DND-41 (cell line): ENCODE measurements around the gene ACADS.

Experiments
- ATAC-seq: fragments of 200-7000 bp; cut with Tn5 transposase; 3 replicates; pipeline ENCODE4 v1.9.1; 2021; ENCODE audit warnings: low read depth; ENCODE audit not compliant: insufficient read depth
- DNase-seq: peaks from one replicate; pipeline ENCODE4 v3.0.0-alpha.2; 2020
- H2AFZ ChIP-seq: 2 replicates; pipeline ENCODE4 v1.6.0; 2012; ENCODE audit warnings: low read depth, low read length
- H3K27ac ChIP-seq: 2 replicates; pipeline ENCODE4 v1.5.1; 2012; ENCODE audit warnings: low read length, inconsistent platforms
- H3K27me3 ChIP-seq: fragments of 200-600 bp; sonication (generic); 2 replicates; pipeline ENCODE4 v1.6.0; 2012; ENCODE audit warnings: low read length, mild to moderate bottlenecking, inconsistent platforms; ENCODE audit not compliant: insufficient read depth, poor library complexity
- H3K36me3 ChIP-seq: 2 replicates; pipeline ENCODE4 v1.5.1; 2012; ENCODE audit warnings: low read length, inconsistent platforms; ENCODE audit not compliant: insufficient read depth
- H3K4me1 ChIP-seq: 2 replicates; pipeline ENCODE4 v1.5.1; 2012; ENCODE audit warnings: mild to moderate bottlenecking, low read length; ENCODE audit not compliant: insufficient read depth
- H3K4me2 ChIP-seq: 2 replicates; pipeline ENCODE4 v1.6.0; 2012; ENCODE audit warnings: mild to moderate bottlenecking, moderate library complexity, low read length, inconsistent platforms; ENCODE audit not compliant: insufficient read depth
- H3K4me3 ChIP-seq, 2 experiments: fragments of 200-600 bp in 1 of 2; shearing (Covaris generic) in 1 of 2; 2 replicates each; pipeline ENCODE4 v1.5.1; 2012 to 2016; ENCODE audit warnings: inconsistent platforms in 2 of 2, low read length in 2 of 2, mild to moderate bottlenecking in 2 of 2, low read depth in 1 of 2, moderate library complexity in 1 of 2
- H3K79me2 ChIP-seq: 2 replicates; pipeline ENCODE4 v1.6.0; 2012; ENCODE audit warnings: low read length, inconsistent platforms; ENCODE audit not compliant: insufficient read depth
- H3K9ac ChIP-seq: 2 replicates; pipeline ENCODE4 v1.6.0; 2012; ENCODE audit warnings: low read depth, mild to moderate bottlenecking, inconsistent platforms, low read length, moderate library complexity
- H3K9me3 ChIP-seq: 2 replicates; pipeline ENCODE4 v1.5.1; 2012; ENCODE audit warnings: low read length, moderate library complexity, mild to moderate bottlenecking, inconsistent platforms; ENCODE audit not compliant: insufficient read depth, severe bottlenecking
- H4K20me1 ChIP-seq: 2 replicates; pipeline ENCODE4 v1.6.0; 2012; ENCODE audit warnings: low read length; ENCODE audit not compliant: insufficient read depth
- CTCF ChIP-seq: IDR thresholded peaks from 2 replicates; pipeline ENCODE4 v1.5.1; 2012; ENCODE audit warnings: borderline replicate concordance, low read length, moderate library complexity, mild to moderate bottlenecking; ENCODE audit not compliant: poor library complexity, severe bottlenecking; ENCODE audit errors: extremely low read depth
- EZH2 ChIP-seq: IDR thresholded peaks from 3 replicates; pipeline ENCODE4 v1.6.1; 2012; ENCODE audit warnings: borderline replicate concordance, low read depth, mild to moderate bottlenecking, moderate library complexity, low read length, inconsistent platforms; ENCODE audit not compliant: severe bottlenecking

The ACADS gene

GRCh38 chr12:120718055-120718454, 7.6 kb upstream of the ACADS start:
- no peak for ATAC-seq

GRCh38 chr12:120719072-120719471, 6.6 kb upstream of the ACADS start:
- Histone ChIP-seq H4K20me1 (no peaks in the 10 kb centered on the region; the same call in 1 of the 2 replicates), H3K36me3 (peaks cover 83% of the 10 kb centered on the region), H3K9ac (no peak overlapping the region), H2AFZ (no peak overlapping the region), H3K9me3 (no peaks in the 10 kb centered on the region), H3K4me2 (no peak overlapping the region), H3K4me1 (no peaks in the 10 kb centered on the region; the same call in 1 of the 2 replicates), H3K27ac (no peak overlapping the region), H3K4me3 (no peak overlapping the region), H3K27me3 (no peaks in the 10 kb centered on the region), H3K79me2 (peaks cover 2% of the 10 kb centered on the region)
- ATAC-seq (no peak), DNase-seq (no peak)
- no peak for TF ChIP-seq EZH2

More at GRCh38 chr12:120718055-120718454, 7.6 kb upstream of the ACADS start:
- Histone ChIP-seq H3K4me2 (no peak overlapping the region), H2AFZ (no peak overlapping the region), H3K27ac (no peak overlapping the region), H3K4me1 (peaks cover 8% of the 10 kb centered on the region; the same call in 1 of the 2 replicates), H4K20me1 (no peaks in the 10 kb centered on the region; the same call in 1 of the 2 replicates), H3K36me3 (peaks cover 89% of the 10 kb centered on the region), H3K27me3 (no peaks in the 10 kb centered on the region), H3K9ac (no peak overlapping the region), H3K4me3 (no peak overlapping the region), H3K9me3 (no peaks in the 10 kb centered on the region), H3K79me2 (peaks cover 2% of the 10 kb centered on the region)
- no peak for TF ChIP-seq CTCF
- TF ChIP-seq EZH2 = no peak
- DNase-seq = no peak

- Histone ChIP-seq H2AFZ (no peak overlapping the region), H3K9me3 (no peaks in the 10 kb centered on the region), H3K4me1 (peaks cover under 1% of the 10 kb centered on the region; the same call in 1 of the 2 replicates), H4K20me1 (no peaks in the 10 kb centered on the region; the same call in 1 of the 2 replicates), H3K9ac (no peak overlapping the region), H3K4me2 (no peak overlapping the region), H3K79me2 (no peaks in the 10 kb centered on the region; the same call in 1 of the 2 replicates), H3K27ac (no peak overlapping the region), H3K27me3 (no peaks in the 10 kb centered on the region), H3K36me3 (peaks cover 77% of the 10 kb centered on the region), H3K4me3 (no peak overlapping the region)
- no peak for TF ChIP-seq CTCF
- DNase-seq = no peak
- ATAC-seq = no peak
These were observed 6.0 kb upstream of the ACADS start for GRCh38 chr12:120719496-120720233.

GRCh38 chr12:120720234-120720986, 5.2 kb upstream of the ACADS start:
- Histone ChIP-seq H3K27ac (no peak overlapping the region), H4K20me1 (no peaks in the 10 kb centered on the region; the same call in 1 of the 2 replicates), H3K4me2 (no peak overlapping the region), H3K27me3 (no peaks in the 10 kb centered on the region), H3K9ac (no peak overlapping the region), H3K79me2 (no peaks in the 10 kb centered on the region), H3K4me1 (peaks cover 8% of the 10 kb centered on the region), H3K9me3 (no peaks in the 10 kb centered on the region), H2AFZ (no peak overlapping the region), H3K36me3 (peaks cover 71% of the 10 kb centered on the region), H3K4me3 (no peak overlapping the region)
- ATAC-seq = no peak
- TF ChIP-seq EZH2 (no peak), CTCF (no peak)
- DNase-seq = no peak
